ENCODE results near the gene SLC39A3.

Gene SLC39A3

DNA sequence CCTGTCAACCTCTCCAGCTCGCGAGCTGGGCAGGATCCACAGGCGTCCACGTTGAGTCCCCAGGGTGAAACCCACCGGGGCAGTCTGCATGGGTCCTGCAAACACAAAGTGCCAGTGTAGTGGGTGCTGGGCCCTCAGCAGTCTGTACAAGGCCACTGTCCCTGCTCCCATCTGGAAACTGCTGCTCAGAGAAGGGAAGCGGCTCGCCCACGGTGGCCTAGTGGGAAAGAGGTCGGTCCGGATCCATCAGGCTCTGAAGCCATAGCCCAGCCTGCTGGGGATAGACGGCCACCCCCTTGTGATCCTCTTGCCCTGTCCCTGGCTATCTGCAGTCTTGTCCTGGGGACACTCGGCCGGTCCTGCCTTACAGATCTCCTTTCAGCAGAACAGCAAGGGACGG is 16.1 kb downstream of the SLC39A3 start:
- in situ Hi-C loops (cut with MboI; ENCODE audit: low sequenced_read_pairs, unreplicated experiment): no loop called here
- TF ChIP-seq, protein P1, sequence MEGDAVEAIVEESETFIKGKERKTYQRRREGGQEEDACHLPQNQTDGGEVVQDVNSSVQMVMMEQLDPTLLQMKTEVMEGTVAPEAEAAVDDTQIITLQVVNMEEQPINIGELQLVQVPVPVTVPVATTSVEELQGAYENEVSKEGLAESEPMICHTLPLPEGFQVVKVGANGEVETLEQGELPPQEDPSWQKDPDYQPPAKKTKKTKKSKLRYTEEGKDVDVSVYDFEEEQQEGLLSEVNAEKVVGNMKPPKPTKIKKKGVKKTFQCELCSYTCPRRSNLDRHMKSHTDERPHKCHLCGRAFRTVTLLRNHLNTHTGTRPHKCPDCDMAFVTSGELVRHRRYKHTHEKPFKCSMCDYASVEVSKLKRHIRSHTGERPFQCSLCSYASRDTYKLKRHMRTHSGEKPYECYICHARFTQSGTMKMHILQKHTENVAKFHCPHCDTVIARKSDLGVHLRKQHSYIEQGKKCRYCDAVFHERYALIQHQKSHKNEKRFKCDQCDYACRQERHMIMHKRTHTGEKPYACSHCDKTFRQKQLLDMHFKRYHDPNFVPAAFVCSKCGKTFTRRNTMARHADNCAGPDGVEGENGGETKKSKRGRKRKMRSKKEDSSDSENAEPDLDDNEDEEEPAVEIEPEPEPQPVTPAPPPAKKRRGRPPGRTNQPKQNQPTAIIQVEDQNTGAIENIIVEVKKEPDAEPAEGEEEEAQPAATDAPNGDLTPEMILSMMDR (IDR thresholded peaks at IDR 0.05; ENCODE audit: borderline replicate concordance, control extremely low read depth, extremely low read depth, insufficient read depth, missing control alignments): no peak
- no peak for DNase-seq (ENCODE audit: low spot score)

DNA sequence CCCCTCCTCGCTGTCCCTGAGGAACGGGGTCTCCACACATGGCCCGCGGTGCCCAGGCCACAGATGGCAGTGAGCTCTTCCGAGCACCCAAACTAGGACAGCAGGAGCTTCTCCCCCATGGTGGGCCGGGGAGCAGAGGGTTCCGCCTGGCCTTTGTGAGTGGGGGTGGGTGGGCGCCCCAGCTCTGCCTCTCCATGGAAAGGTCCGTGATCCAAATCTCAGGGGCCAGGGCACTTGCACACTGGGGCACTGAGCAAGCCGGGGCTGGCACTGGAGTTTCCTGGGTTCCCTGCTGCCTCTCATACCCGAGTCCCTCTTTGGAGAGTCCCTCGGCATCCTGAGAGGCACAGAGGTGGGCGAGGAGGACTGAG is 16.5 kb downstream of the SLC39A3 start:
- TF ChIP-seq, protein P1 (IDR thresholded peaks at IDR 0.05; ENCODE audit: borderline replicate concordance, control extremely low read depth, extremely low read depth, insufficient read depth, missing control alignments): no peak
- in situ Hi-C loops (cut with MboI; ENCODE audit: low sequenced_read_pairs, unreplicated experiment): no loop called here
- no peak for DNase-seq (ENCODE audit: low spot score)

DNA sequence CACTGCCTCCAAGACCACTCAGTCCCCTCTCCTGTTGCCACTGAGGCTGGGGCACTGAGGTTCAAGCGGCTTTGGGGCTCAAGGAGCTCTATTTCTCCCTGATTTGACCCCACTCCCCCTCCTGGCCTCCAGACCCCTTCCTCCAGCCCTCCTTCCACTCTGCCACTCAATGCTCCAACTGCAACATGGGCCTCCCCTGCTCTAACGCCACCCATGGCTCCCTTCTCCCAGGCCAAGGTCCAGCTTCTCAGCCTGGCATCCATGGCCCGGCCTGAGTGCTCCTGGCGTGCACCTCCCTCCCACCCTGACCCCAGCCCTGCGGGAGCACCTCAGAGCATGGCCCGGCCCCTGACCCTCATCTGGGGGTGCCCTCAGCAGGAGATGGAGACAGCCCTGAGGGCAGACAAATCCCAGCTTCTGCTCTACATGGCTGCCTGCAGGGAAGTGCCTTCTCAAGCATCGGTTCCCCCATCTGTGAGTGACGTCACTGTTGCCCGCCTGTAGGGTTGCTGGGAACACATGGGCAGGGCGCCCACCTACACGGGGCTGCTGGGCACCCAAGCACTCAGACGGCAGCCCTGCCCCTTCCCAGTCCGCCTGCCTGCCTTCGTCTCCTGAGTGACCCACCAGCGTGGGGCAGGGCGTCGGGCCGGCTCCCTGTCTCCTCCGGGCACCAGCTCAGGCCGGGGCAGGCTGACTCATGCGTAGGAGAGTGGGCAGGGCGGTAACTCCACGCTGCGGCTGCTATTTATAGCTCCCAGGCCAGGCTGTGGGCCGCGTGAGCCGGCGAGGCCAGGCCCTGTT is 17.1 kb downstream of the SLC39A3 start:
- in situ Hi-C loops (cut with MboI; ENCODE audit: low sequenced_read_pairs, unreplicated experiment): no loop called here
- no peak for DNase-seq (ENCODE audit: low spot score)
- TF ChIP-seq, protein P1 (IDR thresholded peaks at IDR 0.05; ENCODE audit: borderline replicate concordance, control extremely low read depth, extremely low read depth, insufficient read depth, missing control alignments): no peak

DNA sequence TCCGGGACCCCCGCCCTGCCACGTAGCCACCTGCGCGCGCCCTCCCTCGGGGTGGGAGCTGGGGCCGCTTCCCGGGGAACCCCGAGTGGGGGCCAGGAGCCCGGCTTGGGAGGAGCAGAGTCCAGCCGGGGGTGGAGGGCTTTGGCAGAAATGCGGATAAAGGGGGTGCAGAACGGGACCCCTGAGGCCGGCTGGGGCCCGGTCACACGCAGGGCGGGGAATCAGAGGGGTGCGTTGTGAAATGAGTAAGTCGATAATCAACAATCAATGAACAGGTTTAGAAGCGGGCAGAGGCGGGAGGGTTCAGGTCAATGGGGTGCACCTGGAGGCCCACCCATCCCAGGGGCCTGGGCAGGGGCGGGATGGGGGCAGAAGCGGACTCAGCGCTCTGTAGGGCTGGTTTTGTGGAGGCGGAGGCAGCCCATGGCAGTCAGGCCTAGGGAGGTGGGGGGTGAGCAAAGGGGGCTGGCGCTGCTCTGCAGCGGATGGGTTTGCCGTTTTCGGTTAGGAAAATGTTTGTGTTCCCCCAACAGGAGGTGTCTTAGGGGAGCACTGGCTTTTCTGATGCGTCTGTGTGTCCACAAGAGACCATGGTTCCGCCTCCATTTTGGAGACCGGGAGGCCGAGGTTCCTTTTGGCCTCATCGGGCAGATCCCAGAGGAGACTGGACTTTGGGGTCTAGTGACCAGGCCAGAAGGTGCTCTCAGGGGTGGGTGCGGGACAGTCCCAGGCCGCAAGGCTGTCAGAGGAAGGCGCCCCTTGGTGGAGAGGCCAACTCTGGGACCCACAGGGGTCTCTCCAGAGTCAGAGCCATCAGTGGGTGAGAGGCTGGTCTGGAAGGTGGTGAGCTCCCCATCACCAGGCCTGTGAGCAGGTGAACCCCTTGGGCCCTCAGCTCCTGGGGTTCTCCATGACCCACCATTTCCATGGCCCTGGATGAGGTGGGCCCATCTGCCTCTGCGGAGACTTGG is 18.0 kb downstream of the SLC39A3 start:
- no peak for DNase-seq (ENCODE audit: low spot score)
- TF ChIP-seq, protein P1 (IDR thresholded peaks at IDR 0.05; ENCODE audit: borderline replicate concordance, control extremely low read depth, extremely low read depth, insufficient read depth, missing control alignments): no peak
- in situ Hi-C loops (cut with MboI; ENCODE audit: low sequenced_read_pairs, unreplicated experiment): no loop called here

DNA sequence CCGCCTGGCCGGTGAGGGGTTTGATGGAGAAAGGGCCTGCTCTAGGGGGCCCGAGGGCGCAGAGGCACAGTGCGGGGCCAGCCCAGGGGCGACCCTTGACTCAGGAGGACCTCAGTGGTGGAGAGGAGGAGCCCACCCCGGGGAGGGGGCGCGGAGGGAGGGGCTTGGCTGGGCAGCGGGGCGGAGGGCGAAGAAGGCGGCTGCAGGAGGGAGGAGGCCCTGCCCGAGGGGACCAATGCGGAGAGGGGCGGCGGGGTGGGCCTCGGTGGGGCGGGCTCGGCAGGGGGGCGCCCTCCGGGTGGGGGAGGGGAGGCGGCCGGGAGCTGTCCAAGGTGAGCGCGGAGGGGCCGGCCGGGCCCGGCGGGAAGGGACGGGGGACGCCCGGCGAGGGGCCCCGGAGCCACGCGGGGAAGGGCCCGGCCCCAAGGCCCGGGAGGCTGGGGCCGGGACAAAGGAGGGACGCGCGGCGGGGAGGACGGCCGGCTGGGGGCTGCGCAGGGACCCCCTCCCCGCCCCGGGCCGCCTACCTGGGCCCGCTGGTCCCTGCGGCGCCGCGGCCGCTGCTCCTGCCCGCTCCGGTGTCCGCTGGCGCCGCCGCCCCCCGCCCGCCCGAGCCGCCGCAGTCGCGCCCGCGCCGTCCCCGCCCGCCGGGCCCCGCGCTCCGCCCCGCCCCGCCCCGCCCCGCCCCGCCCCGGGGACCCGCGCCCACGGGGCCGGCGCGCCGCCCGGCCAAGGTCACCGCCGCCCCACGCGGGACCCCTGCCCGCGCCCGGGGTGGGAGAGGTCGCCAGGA is 18.8 kb downstream of the SLC39A3 start, which contains the start of gene DIRAS1:
Gene DIRAS1 (minus strand): TSS at position 596 of the 793 bp plus-strand sequence. CDS start 3,566 bp downstream, outside the sequence.
- TF ChIP-seq, protein P1 (IDR thresholded peaks at IDR 0.05; ENCODE audit: borderline replicate concordance, control extremely low read depth, extremely low read depth, insufficient read depth, missing control alignments): no peak
- DNase-seq (ENCODE audit: low spot score): no peak
- in situ Hi-C loops (cut with MboI; ENCODE audit: low sequenced_read_pairs, unreplicated experiment): no loop called here
